ENCODE data around the gene ERC2. TPM values are rescaled to one million over a fixed set of nuclear protein-coding genes. Genes with fewer than 3 reads are reported as not detected.

The ERC2 gene
- total and polyA plus RNA-seq, 2 of the 13 experiments (the other 11 are each of a cell fraction or from before 2014, with no cell fraction given), result 0.16 to 0.22 TPM

GRCh38 chr3:56476771-56477170 is 8.5 kb upstream of the ERC2 start:
- in situ Hi-C loops (cut with HindIII; ENCODE audit: extremely low pct_ligation_motif_present, low pct_unique_long_range_greater_than_20kb), result no loop called here
- no peaks in the 10 kb centered on the region for H3K4me1 ChIP-seq (ENCODE audit: insufficient read depth, low read length)
- no peak overlapping the region for H2AFZ ChIP-seq (ENCODE audit: low read length)
- ChIA-PET CTCF (ENCODE audit: low intra/inter-chr PET ratio, low total read pairs) (no interaction called here), POLR2A (no interaction called here)
- DNase-seq (ENCODE audit: low spot score) (no peak), ATAC-seq (no peak), FAIRE-seq (no peak)
- no peak overlapping the region for H3K9ac ChIP-seq (ENCODE audit: insufficient read depth, low read depth, low read length)
- intact Hi-C loops (cut with micrococcal nuclease; ENCODE audit: unreplicated experiment), result no loop called here
- TF ChIP-seq MBD4 (IDR thresholded peaks at IDR 0.05; ENCODE audit: borderline replicate concordance, low read length) (no peak), ZNF124 (CRISPR knock-in tag; IDR thresholded peaks at IDR 0.05) (no peak), RCOR2 (CRISPR knock-in tag; IDR thresholded peaks at IDR 0.05) (no peak), ZNF615 (CRISPR knock-in tag; IDR thresholded peaks at IDR 0.05; ENCODE audit: borderline replicate concordance) (no peak), JARID2 (CRISPR knock-in tag; IDR thresholded peaks at IDR 0.05; ENCODE audit: insufficient replicate concordance) (no peak), NFKBIZ (CRISPR knock-in tag; IDR thresholded peaks at IDR 0.05) (no peak), DMAP1 (CRISPR knock-in tag; IDR thresholded peaks at IDR 0.05) (no peak), RARG (CRISPR knock-in tag; IDR thresholded peaks at IDR 0.05; ENCODE audit: low read depth) (no peak), EED (CRISPR knock-in tag; IDR thresholded peaks at IDR 0.05) (no peak), HCFC1 (IDR thresholded peaks at IDR 0.05; ENCODE audit: low read depth, low read length) (no peak), ZNF768 (CRISPR knock-in tag; IDR thresholded peaks at IDR 0.05) (no peak), TCF7 (IDR thresholded peaks at IDR 0.05; ENCODE audit: low read depth) (no peak), NR2C2 (CRISPR knock-in tag; IDR thresholded peaks at IDR 0.05; ENCODE audit: borderline replicate concordance) (no peak)
- WGBS (ENCODE audit: low lambda C conversion rate), result 21% methylated on average over 1 of the region's 1 CpG
- no peaks in the 10 kb centered on the region for H4K20me1 ChIP-seq (ENCODE audit: insufficient read depth, low read length)
- no peak overlapping the region for H3K27ac ChIP-seq (ENCODE audit: extremely low read length, insufficient read depth, low read length)
- H3K27me3 ChIP-seq (ENCODE audit: control insufficient read depth in 1 of 2, insufficient read depth in 2 of 2, low read length in 2 of 2), result no peaks in the 10 kb centered on the region; a peak in 1 of 5 replicates
- no peak overlapping the region for H3K4me3 ChIP-seq (replicated peaks in 1 of 3; ENCODE audit: insufficient read depth in 1 of 3, low read depth in 2 of 3, low read length in 3 of 3)
- no peaks in the 10 kb centered on the region for H3K36me3 ChIP-seq (replicated peaks in 1 of 2; ENCODE audit: control insufficient read depth in 1 of 2, insufficient read depth in 2 of 2, low read length in 2 of 2)
- BruUV-seq (replicated peaks), result no TSS peak
- H3K9me3 ChIP-seq (ENCODE audit: low read length), result no peaks in the 10 kb centered on the region
- H3K79me2 ChIP-seq (ENCODE audit: insufficient read depth, low read length), result no peaks in the 10 kb centered on the region
- no peak overlapping the region for H3K4me2 ChIP-seq (ENCODE audit: low read depth, low read length)
